Endothelial cell of umbilical vein (primary cell): ENCODE results near the gene JAML. TPM values are rescaled to one million over a fixed set of nuclear protein-coding genes. Genes with fewer than 3 reads are reported as not detected.

Experiments used
- BruUV-seq: library from RNA; stranded (reverse); fragments of 400-500 nt; replicated peaks from 2 replicates; lab custom pipeline; 2021; lab: Mats Ljungman, UMichigan
- CTCF ChIA-PET: fragments of 300-600, 350-600 bp; sonication (Branson Sonifier 250); formaldehyde crosslinking; loops from one replicate; lab custom pipeline; 2021; ENCODE audit warnings: antibody characterized with exemption, inconsistent platforms; lab: Charles Lee
- POLR2A ChIA-PET: fragments of 300-600, 350-600 bp; sonication (Branson Sonifier 250); formaldehyde crosslinking; loops from one replicate; lab custom pipeline; 2021; ENCODE audit warnings: antibody characterized with exemption, inconsistent platforms; lab: Charles Lee
- DNase-seq: peaks from one replicate; pipeline ENCODE4 v3.0.0-alpha.2; 2011; ENCODE audit warnings: low read depth, low spot score
- FAIRE-seq: peaks from 2 replicates; lab custom pipeline; 2011; peaks lifted over from hg19 to GRCh38; lab: Jason Lieb, UNC
- H2AFZ ChIP-seq: 2 replicates; pipeline ENCODE4 v1.6.0; 2012; ENCODE audit warnings: low read depth, low read length, control low read depth, inconsistent platforms
- H3K27ac ChIP-seq: 2 replicates; pipeline ENCODE4 v1.5.1; 2011; ENCODE audit warnings: low read depth, mild to moderate bottlenecking, control low read depth, low read length, moderate library complexity; ENCODE audit not compliant: insufficient read depth
- H3K27me3 ChIP-seq, 2 experiments: 2 replicates each; pipeline versions ENCODE4 v1.6.0 to v1.6.1; 2011; ENCODE audit warnings: low read length in 2 of 2, mixed read lengths in 1 of 2; ENCODE audit not compliant: control insufficient read depth in 2 of 2, insufficient read depth in 2 of 2
- H3K36me3 ChIP-seq, 2 experiments: 2 replicates in 1 of 2; 3 replicates in 1 of 2; pipeline ENCODE4 v1.5.1; 2011; ENCODE audit warnings: low read length in 2 of 2, mild to moderate bottlenecking in 1 of 2, moderate library complexity in 1 of 2; ENCODE audit not compliant: control insufficient read depth in 2 of 2, insufficient read depth in 2 of 2; ENCODE audit errors: extremely low read depth in 1 of 2
- H3K4me1 ChIP-seq: 3 replicates; pipeline ENCODE4 v1.5.1; 2011; ENCODE audit warnings: mild to moderate bottlenecking, low read length; ENCODE audit not compliant: control insufficient read depth, insufficient read depth; ENCODE audit errors: extremely low read depth
- H3K4me2 ChIP-seq: 2 replicates; pipeline ENCODE4 v1.6.1; 2011; ENCODE audit warnings: low read length, control low read depth, mixed read lengths; ENCODE audit not compliant: insufficient read depth
- H3K4me3 ChIP-seq, 3 experiments: fragments of 200-600 bp in 1 of 3; sonication (generic), shearing (Covaris generic) in 1 of 3; replicated peaks in 1 of 3; 2 replicates each; pipeline ENCODE4 v1.5.1; 2011 to 2016; ENCODE audit warnings: control low read depth in 3 of 3, low read length in 3 of 3, mild to moderate bottlenecking in 2 of 3, inconsistent platforms in 1 of 3, low read depth in 1 of 3, moderate library complexity in 1 of 3; ENCODE audit not compliant: insufficient read depth in 1 of 3
- H3K79me2 ChIP-seq: 2 replicates; pipeline ENCODE4 v1.6.0; 2012; ENCODE audit warnings: low read length, inconsistent platforms; ENCODE audit not compliant: control insufficient read depth, insufficient read depth
- H3K9ac ChIP-seq: replicated peaks from 2 replicates; pipeline ENCODE3; 2011; ENCODE audit warnings: low read length, control low read depth; ENCODE audit not compliant: insufficient read depth; ENCODE audit errors: extremely low read depth
- H3K9me1 ChIP-seq: replicated peaks from 3 replicates; pipeline ENCODE4 v1.6.0; 2011; ENCODE audit warnings: mild to moderate bottlenecking, low read length; ENCODE audit not compliant: control insufficient read depth, insufficient read depth; ENCODE audit errors: extremely low read depth
- H3K9me3 ChIP-seq: replicated peaks from 2 replicates; pipeline ENCODE4 v1.5.1; 2012; ENCODE audit warnings: low read length, inconsistent platforms; ENCODE audit not compliant: control insufficient read depth, insufficient read depth
- H4K20me1 ChIP-seq: replicated peaks from 2 replicates; pipeline ENCODE3; 2011; ENCODE audit warnings: mild to moderate bottlenecking, low read length; ENCODE audit not compliant: control insufficient read depth, insufficient read depth; ENCODE audit errors: extremely low read depth
- EZH2 ChIP-seq: IDR thresholded peaks from 2 replicates; pipeline ENCODE4 v1.6.1; 2012; ENCODE audit warnings: borderline replicate concordance, low read depth, mild to moderate bottlenecking, moderate library complexity, low read length, inconsistent platforms; ENCODE audit not compliant: severe bottlenecking
- FOS ChIP-seq: IDR thresholded peaks from 2 replicates; pipeline ENCODE4 v1.6.1; 2011; ENCODE audit warnings: mild to moderate bottlenecking, low read length, moderate library complexity, borderline replicate concordance; ENCODE audit not compliant: insufficient read depth
- GATA2 ChIP-seq: IDR thresholded peaks from 2 replicates; pipeline ENCODE4 v1.7.0; 2011; ENCODE audit warnings: low read depth, mild to moderate bottlenecking, moderate library complexity, mixed read lengths, low read length; ENCODE audit not compliant: insufficient read length, insufficient read depth
- JUN ChIP-seq: IDR thresholded peaks from 2 replicates; pipeline ENCODE4 v1.6.1; 2011; ENCODE audit warnings: borderline replicate concordance, low read depth; ENCODE audit not compliant: insufficient read length, insufficient read depth
- MYC ChIP-seq: IDR thresholded peaks from one replicate; pipeline ENCODE4 v1.6.1; 2011; ENCODE audit warnings: mild to moderate bottlenecking, low read depth, low read length
- POLR2A ChIP-seq: IDR thresholded peaks from 2 replicates; pipeline ENCODE4 v1.6.1; 2012; ENCODE audit warnings: low read depth, mild to moderate bottlenecking, control low read depth, low read length
- POLR2AphosphoS5 ChIP-seq: IDR thresholded peaks from 2 replicates; pipeline ENCODE4 v1.6.1; 2012; ENCODE audit warnings: low read depth, mild to moderate bottlenecking, control low read depth, low read length, moderate library complexity; ENCODE audit not compliant: insufficient read depth
- dilution Hi-C: fragments of 300-500 bp; cut with MboI; formaldehyde crosslinking; loops from one replicate; pipeline ENCODE4 v1.15.0; 2019; ENCODE audit warnings: low sequenced_read_pairs; ENCODE audit not compliant: extremely low pct_ligation_motif_present
- intact Hi-C: fragments of 100-400 bp; cut with micrococcal nuclease; formaldehyde crosslinking; loops from one replicate; pipeline ENCODE4 v1.10.0; 2022
- polyA plus RNA-seq, 4 experiments: library from polyadenylated mRNA; depleted of rRNA in 3 of 4; stranded (reverse) in 3 of 4; unstranded in 1 of 4; fragments of >200 nt; gene quantifications; 2 replicates each; pipeline versions ENCODE4 v1.2.1 to v1.2.3, GENCODE V29; 2011 to 2012; ENCODE audit warnings: missing spikeins in 1 of 4
- small RNA-seq: library from RNA; depleted of rRNA; stranded (forward); fragments of <200 nt; gene quantifications from one replicate; pipeline ENCODE3, GENCODE V24; 2012; ENCODE audit warnings: low replicate concordance, low read depth; ENCODE audit not compliant: insufficient read depth, insufficient read length
- total RNA-seq: library from RNA; stranded (reverse); gene quantifications from 2 replicates; pipeline ENCODE4 v1.2.3, GENCODE V29; 2021
- TF ChIP-seq, protein P1 (sequence below): IDR thresholded peaks from 2 replicates; pipeline ENCODE4 v1.6.1; 2011; ENCODE audit not compliant: insufficient read depth, insufficient read length
- TF ChIP-seq, protein P2 (sequence below), 2 donors: IDR thresholded peaks; 1 replicate in 1 of 2; 2 replicates in 1 of 2; pipeline ENCODE4 v1.5.1; 2011; ENCODE audit warnings: low read length in 2 of 2, mild to moderate bottlenecking in 2 of 2, moderate library complexity in 2 of 2, control low read depth in 1 of 2, inconsistent platforms in 1 of 2, low read depth in 1 of 2; ENCODE audit not compliant: insufficient read depth in 1 of 2; ENCODE audit errors: extremely low read depth in 1 of 2

JAML gene
- total and polyA plus RNA-seq, 2 donors (not counting 3 experiments of a cell fraction or from before 2014, with no cell fraction given) = 0.04 to 0.35 TPM

DNA sequence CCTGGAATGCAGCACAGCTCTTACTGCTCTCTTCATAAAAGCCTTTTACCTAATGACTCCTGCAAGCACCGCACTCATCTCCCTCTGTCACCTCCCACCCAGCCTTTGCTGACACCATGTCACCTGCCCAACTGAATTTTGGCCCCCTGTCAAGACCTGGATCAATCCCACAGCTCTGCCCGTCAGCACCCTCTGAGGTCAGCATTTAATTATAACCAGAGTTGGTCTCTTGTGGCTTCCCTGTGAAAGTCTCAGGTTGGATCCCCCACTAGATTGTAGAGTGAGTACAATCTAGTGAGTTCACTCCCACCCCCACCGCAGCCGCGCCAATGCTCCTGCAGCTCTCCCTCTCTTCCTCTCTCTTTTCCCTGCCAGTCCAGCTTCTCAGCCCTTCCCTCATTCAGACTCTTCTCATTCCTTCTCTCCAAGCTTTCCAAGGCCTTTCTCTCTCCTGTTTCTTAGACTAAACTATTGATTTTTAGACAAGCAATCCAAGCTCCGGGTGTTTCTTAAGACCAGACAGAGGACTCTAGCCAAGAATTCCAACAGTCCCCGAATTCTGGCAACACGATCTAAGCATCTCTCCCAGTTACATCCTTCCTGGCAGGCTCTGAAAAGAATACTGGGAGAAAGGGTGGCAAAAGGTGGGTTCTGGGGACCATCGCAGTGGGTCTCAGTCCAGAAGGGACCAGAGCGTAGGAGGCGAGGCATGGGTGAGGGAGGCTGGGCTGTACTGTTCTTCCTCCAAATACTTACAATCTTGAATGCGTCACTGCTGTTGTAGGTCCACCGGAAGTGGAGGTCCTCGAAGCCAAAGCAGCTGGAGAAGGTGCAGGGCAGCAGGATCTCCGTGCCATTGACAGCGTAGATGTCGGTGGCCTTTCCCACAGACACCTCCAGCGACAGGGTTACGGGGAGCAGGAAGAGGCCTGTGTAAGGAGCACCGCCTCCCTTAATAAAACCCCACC, 80.2 kb downstream of the JAML start:
- H3K27ac ChIP-seq = no peak overlapping the region
- no peaks in the 10 kb centered on the region for H3K36me3 ChIP-seq
- no peak overlapping the region for H2AFZ ChIP-seq
- DNase-seq (no peak), FAIRE-seq (no peak)
- no peaks in the 10 kb centered on the region for H3K9me3 ChIP-seq
- ChIA-PET CTCF (interaction anchor here (1.0 to 7.6 kb wide), 8 partner anchors 8 to 337 kb away, joined by 3 to 112 read pairs (median 3); partner anchors contain the start of gene SCN4B), POLR2A (no interaction called here)
- H3K4me2 ChIP-seq = no peak overlapping the region
- H3K4me3 ChIP-seq = no peak overlapping the region
- H4K20me1 ChIP-seq = no peaks in the 10 kb centered on the region
- TF ChIP-seq EZH2 (no peak), MYC (no peak), JUN (no peak), POLR2A (no peak), FOS (no peak), POLR2AphosphoS5 (no peak), GATA2 (no peak)
- TF ChIP-seq, protein P1, sequence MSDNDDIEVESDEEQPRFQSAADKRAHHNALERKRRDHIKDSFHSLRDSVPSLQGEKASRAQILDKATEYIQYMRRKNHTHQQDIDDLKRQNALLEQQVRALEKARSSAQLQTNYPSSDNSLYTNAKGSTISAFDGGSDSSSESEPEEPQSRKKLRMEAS = no peak
- TF ChIP-seq, protein P2, sequence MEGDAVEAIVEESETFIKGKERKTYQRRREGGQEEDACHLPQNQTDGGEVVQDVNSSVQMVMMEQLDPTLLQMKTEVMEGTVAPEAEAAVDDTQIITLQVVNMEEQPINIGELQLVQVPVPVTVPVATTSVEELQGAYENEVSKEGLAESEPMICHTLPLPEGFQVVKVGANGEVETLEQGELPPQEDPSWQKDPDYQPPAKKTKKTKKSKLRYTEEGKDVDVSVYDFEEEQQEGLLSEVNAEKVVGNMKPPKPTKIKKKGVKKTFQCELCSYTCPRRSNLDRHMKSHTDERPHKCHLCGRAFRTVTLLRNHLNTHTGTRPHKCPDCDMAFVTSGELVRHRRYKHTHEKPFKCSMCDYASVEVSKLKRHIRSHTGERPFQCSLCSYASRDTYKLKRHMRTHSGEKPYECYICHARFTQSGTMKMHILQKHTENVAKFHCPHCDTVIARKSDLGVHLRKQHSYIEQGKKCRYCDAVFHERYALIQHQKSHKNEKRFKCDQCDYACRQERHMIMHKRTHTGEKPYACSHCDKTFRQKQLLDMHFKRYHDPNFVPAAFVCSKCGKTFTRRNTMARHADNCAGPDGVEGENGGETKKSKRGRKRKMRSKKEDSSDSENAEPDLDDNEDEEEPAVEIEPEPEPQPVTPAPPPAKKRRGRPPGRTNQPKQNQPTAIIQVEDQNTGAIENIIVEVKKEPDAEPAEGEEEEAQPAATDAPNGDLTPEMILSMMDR (IDR thresholded peaks at IDR 0.05; ENCODE audit: extremely low read depth in 1 of 2, insufficient read depth in 1 of 2, low read depth in 1 of 2, low read length in 2 of 2) = no peak
- no peaks in the 10 kb centered on the region for H3K79me2 ChIP-seq
- BruUV-seq = no TSS peak
- intact Hi-C loops = loop anchor here (1.0 kb wide), 5 partner anchors 27 to 344 kb away; no protein-coding TSS in a partner anchor
- H3K27me3 ChIP-seq = peaks cover 36 to 41% of the 10 kb centered on the region in 2 experiments
- no peak overlapping the region for H3K9ac ChIP-seq
- dilution Hi-C loops = no loop called here
- H3K4me1 ChIP-seq = no peaks in the 10 kb centered on the region
- no peaks in the 10 kb centered on the region for H3K9me1 ChIP-seq

Small RNA genes lying within 50 kb of the gene (small RNA-seq; reads per million reads assigned to genes)
- gene HSPE1P18 = not detected

Other genes with a start within 250 kb of the JAML start
- gene IL10RA, start 238.6 kb downstream of the JAML start, total RNA-seq = 0.14 TPM in 1 of 2 replicates, not detected in the other
- 0.04 and 0.11 TPM in 2 replicates for gene IL10RA, start 238.6 kb downstream of the JAML start, polyA plus RNA-seq
- not detected in 2 replicates for gene TMPRSS4, start 147.9 kb downstream of the JAML start, total RNA-seq
- not detected in 2 replicates for gene TMPRSS4, start 147.9 kb downstream of the JAML start, polyA plus RNA-seq
- not detected in 2 replicates for gene SMIM35, start 138.0 kb downstream of the JAML start, total RNA-seq
- gene SMIM35, start 138.0 kb downstream of the JAML start, polyA plus RNA-seq = not detected in 2 replicates
- 0.13 and 0.23 TPM in 2 replicates for gene SCN4B, start 72.2 kb downstream of the JAML start, total RNA-seq
- gene SCN4B, start 72.2 kb downstream of the JAML start, polyA plus RNA-seq = 0.05 and 0.06 TPM in 2 replicates
- not detected in 2 replicates for gene SCN2B, start 48.4 kb downstream of the JAML start, total RNA-seq
- gene SCN2B, start 48.4 kb downstream of the JAML start, polyA plus RNA-seq = not detected in 2 replicates
- gene MPZL3, start 27.4 kb upstream of the JAML start, total RNA-seq = 7.0 and 7.1 TPM in 2 replicates
- gene MPZL3, start 27.4 kb upstream of the JAML start, polyA plus RNA-seq = 2.5 TPM in 2 replicates
- gene MPZL2, start 39.3 kb upstream of the JAML start, total RNA-seq = 37.1 and 49.5 TPM in 2 replicates
- gene MPZL2, start 39.3 kb upstream of the JAML start, polyA plus RNA-seq = 16.5 and 21.0 TPM in 2 replicates
- not detected in 2 replicates for gene CD3E, start 79.7 kb upstream of the JAML start, total RNA-seq
- gene CD3E, start 79.7 kb upstream of the JAML start, polyA plus RNA-seq = not detected in 2 replicates
- not detected in 2 replicates for gene CD3D, start 117.7 kb upstream of the JAML start, total RNA-seq
- not detected in 2 replicates for gene CD3D, start 117.7 kb upstream of the JAML start, polyA plus RNA-seq
- not detected in 2 replicates for gene CD3G, start 119.3 kb upstream of the JAML start, total RNA-seq
- not detected in 2 replicates for gene CD3G, start 119.3 kb upstream of the JAML start, polyA plus RNA-seq
- 34.9 and 40.2 TPM in 2 replicates for gene UBE4A, start 134.6 kb upstream of the JAML start, total RNA-seq
- 9.6 and 13.3 TPM in 2 replicates for gene UBE4A, start 134.6 kb upstream of the JAML start, polyA plus RNA-seq
- gene ATP5MG, start 176.6 kb upstream of the JAML start, total RNA-seq = 211 and 242 TPM in 2 replicates
- gene ATP5MG, start 176.6 kb upstream of the JAML start, polyA plus RNA-seq = 328 and 439 TPM in 2 replicates
- 63.9 and 64.1 TPM in 2 replicates for gene KMT2A, start 211.5 kb upstream of the JAML start, total RNA-seq
- 21.9 and 23.5 TPM in 2 replicates for gene KMT2A, start 211.5 kb upstream of the JAML start, polyA plus RNA-seq